Endometrial microvascular endothelial cells (primary cell): Measurements from ENCODE around the gene AIFM1. TPM values are rescaled to one million over a fixed set of nuclear protein-coding genes. Genes with fewer than 3 reads are reported as not detected.

Source experiments
- in situ Hi-C: cut with HindIII; loops from 2 replicates; pipeline ENCODE4 v1.10.0; 2017; ENCODE audit warnings: low sequenced_read_pairs, low pct_unique_long_range_greater_than_20kb; ENCODE audit errors: inconsistent ontology term
- total RNA-seq: library from RNA; depleted of rRNA; stranded (reverse); fragments of >200 nt; gene quantifications from one replicate; pipeline ENCODE4 v1.2.3, GENCODE V29; 2015; ENCODE audit errors: inconsistent ontology term

Gene AIFM1
- 21.9 TPM for total RNA-seq

GRCh38 chrX:130165703-130166502, at the start of gene AIFM1:
Gene AIFM1, minus strand, starts transcription at chrX:130165841. Its CDS starts 185 bp downstream, at chrX:130165656.
- in situ Hi-C loops = no loop called here

- in situ Hi-C loops = no loop called here
These were observed 47.7 kb upstream of the AIFM1 start for GRCh38 chrX:130213376-130213775.

- in situ Hi-C loops = no loop called here
These were observed 46.7 kb upstream of the AIFM1 start for GRCh38 chrX:130212371-130212770.

GRCh38 chrX:130211415-130212186, 46.0 kb upstream of the AIFM1 start:
- in situ Hi-C loops = no loop called here

GRCh38 chrX:130204647-130205046, 39.0 kb upstream of the AIFM1 start:
- in situ Hi-C loops = no loop called here

- in situ Hi-C loops = no loop called here
These were observed 31.8 kb upstream of the AIFM1 start for GRCh38 chrX:130197464-130197863.

- in situ Hi-C loops = no loop called here
These were observed 30.8 kb upstream of the AIFM1 start for GRCh38 chrX:130196466-130196865.

GRCh38 chrX:130190801-130191200, 25.2 kb upstream of the AIFM1 start:
- in situ Hi-C loops = no loop called here

GRCh38 chrX:130186651-130187050, 21.0 kb upstream of the AIFM1 start:
- in situ Hi-C loops = no loop called here

GRCh38 chrX:130184857-130185256, 19.2 kb upstream of the AIFM1 start:
- in situ Hi-C loops = no loop called here

- in situ Hi-C loops = no loop called here
These were observed 18.5 kb upstream of the AIFM1 start for GRCh38 chrX:130184168-130184567.

GRCh38 chrX:130179579-130180215, 14.1 kb upstream of the AIFM1 start:
- in situ Hi-C loops = loop anchor here (5.0 kb wide), 1 partner anchor 62 kb away; no protein-coding TSS in a partner anchor

GRCh38 chrX:130179170-130179569, 13.5 kb upstream of the AIFM1 start:
- in situ Hi-C loops = loop anchor here (5.0 kb wide), 1 partner anchor 62 kb away; no protein-coding TSS in a partner anchor

- in situ Hi-C loops = loop anchor here (5.0 kb wide), 1 partner anchor 60 kb away; no protein-coding TSS in a partner anchor
These were observed 11.3 kb upstream of the AIFM1 start for GRCh38 chrX:130176942-130177341.

GRCh38 chrX:130176354-130176776, 10.7 kb upstream of the AIFM1 start:
- in situ Hi-C loops = loop anchor here (5.0 kb wide), 1 partner anchor 59 kb away; no protein-coding TSS in a partner anchor

- in situ Hi-C loops = loop anchor here (5.0 kb wide), 1 partner anchor 58 kb away; no protein-coding TSS in a partner anchor
These were observed 9.3 kb upstream of the AIFM1 start for GRCh38 chrX:130174937-130175336.

GRCh38 chrX:130174045-130174704, 8.5 kb upstream of the AIFM1 start:
- in situ Hi-C loops = no loop called here

GRCh38 chrX:130173190-130173895, 7.7 kb upstream of the AIFM1 start:
- in situ Hi-C loops = no loop called here
